ENCODE data around the gene ATAT1. TPM values are rescaled to one million over a fixed set of nuclear protein-coding genes. Genes with fewer than 3 reads are reported as not detected.

ATAT1 gene
- total RNA-seq, 4 donors from 2014 or later, result 8.5 to 10.2 (median 10.1) TPM; not detected in 1

DNA sequence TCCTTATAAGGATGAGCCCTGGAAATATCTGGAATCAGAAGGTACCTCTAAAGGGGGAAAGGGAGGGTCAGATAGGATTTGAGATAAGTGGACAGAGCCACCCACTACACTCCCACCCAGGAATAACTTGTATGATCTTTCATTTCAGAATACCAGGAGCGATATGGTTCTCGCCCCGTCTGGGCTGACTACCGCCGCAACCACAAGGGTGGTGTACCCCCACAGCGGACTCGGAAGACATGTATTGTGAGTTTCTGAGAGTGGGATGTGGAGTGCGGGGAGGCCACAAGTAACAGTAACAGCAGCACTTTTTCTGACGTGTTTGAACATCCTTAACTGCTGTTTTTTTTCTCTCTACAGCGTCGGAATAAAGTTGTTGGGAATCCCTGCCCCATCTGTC lies 7.1 kb upstream of the ATAT1 start:
- no peaks in the 10 kb centered on the region for H3K36me3 ChIP-seq
- no peak for DNase-seq
- TF ChIP-seq POLR2A (IDR thresholded peaks at IDR 0.05) (no peak), CTCF (IDR thresholded peaks at IDR 0.05) (no peak)
- no peak overlapping the region for H3K4me3 ChIP-seq
- intact Hi-C loops (cut with DNase I; ENCODE audit: low total_unique reads), result no loop called here
- peak overlapping the region in 1 of 2 donors; percentile 100 for H3K27ac ChIP-seq
- no peaks in the 10 kb centered on the region for H3K9me3 ChIP-seq
- H3K4me1 ChIP-seq, result peaks cover 0 to 9% of the 10 kb centered on the region in 2 donors
- H3K27me3 ChIP-seq, result no peaks in the 10 kb centered on the region

DNA sequence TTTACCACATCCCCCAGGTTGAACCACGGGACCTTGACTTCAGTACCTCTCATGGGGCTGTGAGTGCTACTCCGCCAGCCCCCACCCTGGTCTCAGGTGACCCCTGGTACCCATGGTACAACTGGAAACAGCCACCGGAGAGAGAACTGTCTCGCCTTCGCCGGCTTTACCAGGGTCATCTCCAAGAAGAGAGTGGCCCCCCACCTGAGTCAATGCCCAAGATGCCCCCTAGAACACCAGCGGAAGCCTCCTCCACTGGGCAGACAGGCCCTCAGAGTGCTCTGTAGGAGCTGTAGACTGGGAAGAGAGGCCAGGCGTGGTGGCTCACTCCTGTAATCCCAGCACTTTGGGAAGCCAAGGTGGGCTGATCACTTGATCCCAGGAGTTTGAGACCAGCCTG lies 1.2 kb upstream of the ATAT1 start:
- Histone ChIP-seq H3K36me3 (no peaks in the 10 kb centered on the region), H3K9me3 (no peaks in the 10 kb centered on the region), H3K4me3 (no peak overlapping the region), H3K4me1 (peaks cover 0 to 8% of the 10 kb centered on the region in 2 donors), H3K27me3 (no peaks in the 10 kb centered on the region), H3K27ac (no peak overlapping the region)
- no peak for DNase-seq
- intact Hi-C loops (cut with DNase I; ENCODE audit: low total_unique reads), result loop anchor here (5.0 kb wide), 1 partner anchor 47 kb away; the partner anchor contains the start of gene DHX16
- TF ChIP-seq CTCF (IDR thresholded peaks at IDR 0.05) (no peak), POLR2A (IDR thresholded peaks at IDR 0.05) (no peak)

- H3K27me3 ChIP-seq, result no peaks in the 10 kb centered on the region
- H3K27ac ChIP-seq, result no peak overlapping the region
- H3K9me3 ChIP-seq, result no peaks in the 10 kb centered on the region
- no peak for DNase-seq
- H3K4me3 ChIP-seq, result no peak overlapping the region
- TF ChIP-seq POLR2A (IDR thresholded peaks at IDR 0.05) (no peak), CTCF (IDR thresholded peaks at IDR 0.05) (no peak)
- H3K4me1 ChIP-seq, result no peaks in the 10 kb centered on the region
- intact Hi-C loops (cut with DNase I; ENCODE audit: low total_unique reads), result no loop called here
- no peaks in the 10 kb centered on the region for H3K36me3 ChIP-seq
Measured at GRCh38 chr6:30635834-30636233, 9.2 kb downstream of the ATAT1 start.

DNA sequence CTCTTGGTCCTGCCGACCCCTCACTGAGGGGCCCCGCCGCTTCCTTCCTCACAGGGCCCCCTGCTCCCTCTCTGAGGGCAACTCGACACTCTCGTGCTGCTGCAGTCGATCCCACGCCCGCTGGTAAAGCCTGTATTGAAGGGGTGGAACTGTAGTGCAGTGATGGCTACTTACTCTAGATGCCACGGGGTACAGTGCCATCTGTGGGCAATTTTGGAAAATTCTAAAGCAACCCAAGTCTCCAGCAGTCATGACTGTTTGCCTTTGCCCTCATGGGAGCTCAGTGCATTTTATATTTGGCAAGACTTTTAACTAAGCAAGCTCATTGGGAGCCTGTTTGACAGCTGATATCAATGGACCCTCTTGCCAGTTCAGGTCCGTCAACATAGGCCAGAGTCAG lies 13.8 kb downstream of the ATAT1 start:
- no peak for TF ChIP-seq CTCF (IDR thresholded peaks at IDR 0.05)
- no peak for TF ChIP-seq POLR2A (IDR thresholded peaks at IDR 0.05)
- no peaks in the 10 kb centered on the region for H3K27me3 ChIP-seq
- H3K4me1 ChIP-seq, result no peaks in the 10 kb centered on the region
- H3K36me3 ChIP-seq, result no peaks in the 10 kb centered on the region
- no peak overlapping the region for H3K27ac ChIP-seq
- no peaks in the 10 kb centered on the region for H3K9me3 ChIP-seq
- intact Hi-C loops (cut with DNase I; ENCODE audit: low total_unique reads), result no loop called here
- no peak for DNase-seq
- H3K4me3 ChIP-seq, result no peak overlapping the region

- Histone ChIP-seq H3K27me3 (no peaks in the 10 kb centered on the region), H3K27ac (no peak overlapping the region), H3K4me3 (no peak overlapping the region), H3K9me3 (no peaks in the 10 kb centered on the region), H3K4me1 (no peaks in the 10 kb centered on the region), H3K36me3 (no peaks in the 10 kb centered on the region)
- DNase-seq, result no peak
- no peak for TF ChIP-seq CTCF (IDR thresholded peaks at IDR 0.05)
- intact Hi-C loops (cut with DNase I; ENCODE audit: low total_unique reads), result no loop called here
Measured at GRCh38 chr6:30641048-30641447, 14.4 kb downstream of the ATAT1 start.
